ENCODE measurements around the gene BGN. TPM values are rescaled to one million over a fixed set of nuclear protein-coding genes. Genes with fewer than 3 reads are reported as not detected.

Gene BGN
- polyA plus RNA-seq, 3 donors: not detected

DNA sequence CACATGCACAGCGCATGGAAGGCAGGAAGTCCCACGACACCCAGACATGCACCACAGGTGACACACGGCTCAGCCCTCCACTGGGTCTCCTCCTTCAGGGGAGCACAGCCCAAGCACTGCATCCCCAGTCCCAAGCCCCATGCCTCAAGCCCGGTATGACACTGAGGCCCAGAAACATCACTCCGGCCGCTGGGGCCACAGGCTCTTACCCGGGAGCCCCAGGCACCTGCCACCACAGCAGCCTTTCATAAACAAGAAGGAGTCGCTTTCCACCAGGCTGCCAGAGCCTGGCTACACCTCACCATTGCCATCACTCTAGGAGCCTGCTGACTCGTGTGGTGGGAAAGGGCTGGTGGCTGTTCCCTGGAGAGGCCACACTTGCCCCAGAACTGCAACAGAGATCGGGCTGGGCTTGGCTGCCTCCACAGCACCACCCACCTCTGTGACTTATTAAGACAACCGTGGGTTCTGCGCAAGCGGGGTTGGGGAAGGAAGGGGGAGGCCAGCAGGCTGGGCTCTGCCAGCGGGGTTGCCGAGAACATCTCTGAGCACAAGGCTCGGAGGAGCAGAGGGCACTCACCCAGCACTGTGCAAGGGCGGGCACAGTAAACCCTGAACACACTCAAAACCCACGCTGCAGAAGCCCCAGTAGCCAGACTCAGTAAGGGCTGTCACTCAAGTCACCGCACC, 28.9 kb upstream of the BGN start:
- Mint-ChIP-seq H3K27me3 (ENCODE audit: low read depth in 3 of 3) (peaks cover 0 to 4% (median 0%) of the 10 kb centered on the region in 3 donors), H3K9me3 (peaks cover 0 to 3% (median 0%) of the 10 kb centered on the region in 7 donors), H3K4me1 (peaks cover 9% of the 10 kb centered on the region), H3K36me3 (peaks cover 24 to 35% of the 10 kb centered on the region in 2 donors), H3K4me3 (no peak overlapping the region), H3K27ac (no peak overlapping the region)
- Histone ChIP-seq H3K4me1 (ENCODE audit: control insufficient read depth in 1 of 2, insufficient read depth in 2 of 2, low read length in 2 of 2) (peaks cover 10 to 11% of the 10 kb centered on the region in 2 donors), H4K20me1 (ENCODE audit: insufficient read depth, low read length) (peaks cover 13% of the 10 kb centered on the region), H3K4me3 (replicated peaks in 1 of 3; ENCODE audit: low read depth in 2 of 3, low read length in 3 of 3) (no peak overlapping the region), H2AFZ (ENCODE audit: insufficient read depth, low read depth, low read length, poor library complexity, severe bottlenecking) (no peak overlapping the region), H3K27me3 (ENCODE audit: control insufficient read depth in 2 of 2, insufficient read depth in 2 of 2, low read length in 2 of 2) (no peaks in the 10 kb centered on the region), H3K36me3 (replicated peaks in 1 of 2; ENCODE audit: control insufficient read depth in 1 of 2, insufficient read depth in 2 of 2, low read length in 2 of 2) (peaks cover 22 to 41% of the 10 kb centered on the region in 2 donors), H3K4me2 (replicated peaks; ENCODE audit: extremely low read depth, low read length, poor library complexity, severe bottlenecking) (no peak overlapping the region), H3K9me3 (replicated peaks in 1 of 2; ENCODE audit: control insufficient read depth in 1 of 2, insufficient read depth in 1 of 2, low read length in 2 of 2) (no peaks in the 10 kb centered on the region), H3K79me2 (ENCODE audit: insufficient read depth, low read length) (peaks cover 26% of the 10 kb centered on the region), H3K9ac (ENCODE audit: insufficient read depth, low read length, poor library complexity, severe bottlenecking) (no peak overlapping the region), H3K27ac (ENCODE audit: low read depth in 1 of 2, low read length in 2 of 2) (no peak overlapping the region)
- no peak for DNase-seq
- intact Hi-C loops (cut with micrococcal nuclease): no loop called here
- WGBS (ENCODE audit: insufficient coverage): 97% methylated on average over 6 of the region's 19 CpGs
- TF ChIP-seq, protein P1, sequence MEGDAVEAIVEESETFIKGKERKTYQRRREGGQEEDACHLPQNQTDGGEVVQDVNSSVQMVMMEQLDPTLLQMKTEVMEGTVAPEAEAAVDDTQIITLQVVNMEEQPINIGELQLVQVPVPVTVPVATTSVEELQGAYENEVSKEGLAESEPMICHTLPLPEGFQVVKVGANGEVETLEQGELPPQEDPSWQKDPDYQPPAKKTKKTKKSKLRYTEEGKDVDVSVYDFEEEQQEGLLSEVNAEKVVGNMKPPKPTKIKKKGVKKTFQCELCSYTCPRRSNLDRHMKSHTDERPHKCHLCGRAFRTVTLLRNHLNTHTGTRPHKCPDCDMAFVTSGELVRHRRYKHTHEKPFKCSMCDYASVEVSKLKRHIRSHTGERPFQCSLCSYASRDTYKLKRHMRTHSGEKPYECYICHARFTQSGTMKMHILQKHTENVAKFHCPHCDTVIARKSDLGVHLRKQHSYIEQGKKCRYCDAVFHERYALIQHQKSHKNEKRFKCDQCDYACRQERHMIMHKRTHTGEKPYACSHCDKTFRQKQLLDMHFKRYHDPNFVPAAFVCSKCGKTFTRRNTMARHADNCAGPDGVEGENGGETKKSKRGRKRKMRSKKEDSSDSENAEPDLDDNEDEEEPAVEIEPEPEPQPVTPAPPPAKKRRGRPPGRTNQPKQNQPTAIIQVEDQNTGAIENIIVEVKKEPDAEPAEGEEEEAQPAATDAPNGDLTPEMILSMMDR (IDR thresholded peaks at IDR 0.05): no peak

DNA sequence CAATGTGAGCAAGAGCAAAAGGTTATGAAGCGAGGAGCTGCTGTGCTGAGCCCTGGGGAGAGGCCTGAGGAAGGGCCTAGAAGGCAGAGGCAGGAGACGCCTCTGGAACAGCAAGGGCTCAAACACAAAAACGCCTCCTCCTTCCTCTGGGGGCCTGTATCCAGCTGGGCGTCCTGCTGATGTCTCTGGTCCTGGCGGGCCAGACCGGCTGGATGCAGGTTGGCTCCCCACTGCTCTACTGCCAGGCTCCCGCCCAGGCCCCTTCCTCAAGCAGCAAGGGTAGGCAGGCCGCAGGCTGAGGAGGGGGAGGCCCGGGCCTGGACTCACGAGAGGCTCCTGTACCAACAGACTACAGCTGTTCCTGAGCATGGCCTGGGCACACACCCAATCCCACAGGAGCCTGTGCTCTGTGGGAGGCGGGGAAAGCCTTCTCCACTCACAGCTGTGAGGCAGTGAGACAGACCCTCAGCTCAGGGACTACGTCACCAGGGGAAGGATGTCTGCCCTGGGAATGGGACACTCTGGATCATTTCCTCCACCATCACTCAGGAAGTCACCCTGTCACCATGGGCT, 26.7 kb upstream of the BGN start:
- intact Hi-C loops (cut with micrococcal nuclease): no loop called here
- no peaks in the 10 kb centered on the region for H3K9me3 ChIP-seq (replicated peaks in 1 of 2; ENCODE audit: control insufficient read depth in 1 of 2, insufficient read depth in 1 of 2, low read length in 2 of 2)
- no peak overlapping the region for H3K27ac ChIP-seq (ENCODE audit: low read depth in 1 of 2, low read length in 2 of 2)
- no peak overlapping the region for H3K4me3 Mint-ChIP-seq
- TF ChIP-seq, protein P1 (IDR thresholded peaks at IDR 0.05): no peak
- H3K79me2 ChIP-seq (ENCODE audit: insufficient read depth, low read length): peaks cover 26% of the 10 kb centered on the region
- H3K4me1 Mint-ChIP-seq: peaks cover 12% of the 10 kb centered on the region
- no peak overlapping the region for H2AFZ ChIP-seq (ENCODE audit: insufficient read depth, low read depth, low read length, poor library complexity, severe bottlenecking)
- peaks cover 15 to 25% of the 10 kb centered on the region in 2 donors for H3K36me3 ChIP-seq (replicated peaks in 1 of 2; ENCODE audit: control insufficient read depth in 1 of 2, insufficient read depth in 2 of 2, low read length in 2 of 2)
- H3K9me3 Mint-ChIP-seq: peaks cover 0 to 5% (median 2%) of the 10 kb centered on the region in 7 donors
- peaks cover 17 to 19% of the 10 kb centered on the region in 2 donors for H3K36me3 Mint-ChIP-seq
- peaks cover 0 to 2% (median 0%) of the 10 kb centered on the region in 3 donors for H3K27me3 Mint-ChIP-seq (ENCODE audit: low read depth in 3 of 3)
- 97% methylated on average over 5 of the region's 12 CpGs for WGBS (ENCODE audit: insufficient coverage)
- DNase-seq: no peak
- H4K20me1 ChIP-seq (ENCODE audit: insufficient read depth, low read length): peaks cover 13% of the 10 kb centered on the region
- no peaks in the 10 kb centered on the region for H3K27me3 ChIP-seq (ENCODE audit: control insufficient read depth in 2 of 2, insufficient read depth in 2 of 2, low read length in 2 of 2)
- no peak overlapping the region for H3K9ac ChIP-seq (ENCODE audit: insufficient read depth, low read length, poor library complexity, severe bottlenecking)
- H3K27ac Mint-ChIP-seq: no peak overlapping the region
- no peak overlapping the region for H3K4me3 ChIP-seq (replicated peaks in 1 of 3; ENCODE audit: low read depth in 2 of 3, low read length in 3 of 3)
- no peak overlapping the region for H3K4me2 ChIP-seq (replicated peaks; ENCODE audit: extremely low read depth, low read length, poor library complexity, severe bottlenecking)
- peaks cover 13 to 16% of the 10 kb centered on the region in 2 donors for H3K4me1 ChIP-seq (ENCODE audit: control insufficient read depth in 1 of 2, insufficient read depth in 2 of 2, low read length in 2 of 2)

Data from CD14-positive monocyte (primary cell).